ENCODE measurements around the gene GPR143.

The GPR143 gene

DNA sequence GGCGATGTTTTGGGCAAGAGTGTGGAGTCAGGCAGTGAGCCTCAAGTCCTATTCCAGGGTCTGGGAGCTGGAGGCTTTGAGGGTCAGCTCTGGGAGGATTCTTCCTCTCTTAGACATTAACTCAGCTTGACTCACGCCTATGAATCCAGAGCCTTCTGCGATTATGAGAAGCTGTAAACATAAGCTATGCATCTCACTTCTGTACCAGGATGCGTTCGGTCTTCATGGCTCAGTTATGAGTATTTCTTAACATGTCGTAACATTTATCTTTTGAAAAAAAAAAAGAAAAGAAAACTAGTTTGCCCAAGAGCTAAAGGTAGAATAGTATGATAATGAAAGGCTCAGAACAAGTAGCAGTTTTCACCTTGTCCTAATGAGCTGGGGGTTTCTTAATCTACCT lies 25.2 kb upstream of the GPR143 start:
- no peaks in the 10 kb centered on the region for H3K9me3 ChIP-seq (ENCODE audit: insufficient read depth, low read length)
- H3K4me2 ChIP-seq (ENCODE audit: low read length) = no peak overlapping the region
- H2AFZ ChIP-seq (ENCODE audit: low read depth, low read length) = no peak overlapping the region
- no peaks in the 10 kb centered on the region for H3K4me1 ChIP-seq (ENCODE audit: low read length)
- no peak for TF ChIP-seq EZH2phosphoT487 (IDR thresholded peaks at IDR 0.05; ENCODE audit: low read depth)
- TF ChIP-seq, protein P1, sequence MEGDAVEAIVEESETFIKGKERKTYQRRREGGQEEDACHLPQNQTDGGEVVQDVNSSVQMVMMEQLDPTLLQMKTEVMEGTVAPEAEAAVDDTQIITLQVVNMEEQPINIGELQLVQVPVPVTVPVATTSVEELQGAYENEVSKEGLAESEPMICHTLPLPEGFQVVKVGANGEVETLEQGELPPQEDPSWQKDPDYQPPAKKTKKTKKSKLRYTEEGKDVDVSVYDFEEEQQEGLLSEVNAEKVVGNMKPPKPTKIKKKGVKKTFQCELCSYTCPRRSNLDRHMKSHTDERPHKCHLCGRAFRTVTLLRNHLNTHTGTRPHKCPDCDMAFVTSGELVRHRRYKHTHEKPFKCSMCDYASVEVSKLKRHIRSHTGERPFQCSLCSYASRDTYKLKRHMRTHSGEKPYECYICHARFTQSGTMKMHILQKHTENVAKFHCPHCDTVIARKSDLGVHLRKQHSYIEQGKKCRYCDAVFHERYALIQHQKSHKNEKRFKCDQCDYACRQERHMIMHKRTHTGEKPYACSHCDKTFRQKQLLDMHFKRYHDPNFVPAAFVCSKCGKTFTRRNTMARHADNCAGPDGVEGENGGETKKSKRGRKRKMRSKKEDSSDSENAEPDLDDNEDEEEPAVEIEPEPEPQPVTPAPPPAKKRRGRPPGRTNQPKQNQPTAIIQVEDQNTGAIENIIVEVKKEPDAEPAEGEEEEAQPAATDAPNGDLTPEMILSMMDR (IDR thresholded peaks at IDR 0.05; ENCODE audit: low read depth, low read length) = no peak
- no peaks in the 10 kb centered on the region for H3K27me3 ChIP-seq (ENCODE audit: low read depth, low read length)
- no peak overlapping the region for H3K27ac ChIP-seq (ENCODE audit: low read length)
- no peaks in the 10 kb centered on the region for H3K79me2 ChIP-seq (ENCODE audit: low read length)
- H3K9ac ChIP-seq (ENCODE audit: low read length) = no peak overlapping the region
- no peaks in the 10 kb centered on the region for H3K36me3 ChIP-seq (replicated peaks; ENCODE audit: low read depth, low read length)
- no peak overlapping the region for H3K4me3 ChIP-seq (ENCODE audit: low read length)
- no peaks in the 10 kb centered on the region for H4K20me1 ChIP-seq (ENCODE audit: insufficient read depth, low read length)

DNA sequence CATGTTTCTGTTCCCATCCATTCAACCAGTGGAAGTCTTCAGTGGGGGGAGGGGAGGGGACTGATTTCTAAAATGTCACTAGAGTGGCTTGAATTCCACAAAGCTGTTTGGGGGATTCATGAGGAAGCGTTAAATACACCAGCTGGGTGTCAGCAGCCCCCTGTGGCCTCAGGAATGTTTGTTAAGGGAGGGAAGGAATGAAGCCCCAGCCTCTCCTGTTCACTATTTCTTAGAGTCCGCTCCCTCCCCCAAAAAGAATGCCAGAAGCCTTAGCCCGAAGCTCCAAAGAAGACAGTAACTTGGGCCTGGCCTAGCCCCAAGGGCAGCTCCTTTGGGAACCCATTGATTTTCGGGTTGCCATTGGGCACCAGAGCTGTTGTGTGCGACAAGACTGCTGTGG lies 23.9 kb upstream of the GPR143 start:
- Histone ChIP-seq H3K27me3 (ENCODE audit: low read depth, low read length) (no peaks in the 10 kb centered on the region), H3K4me1 (ENCODE audit: low read length) (no peaks in the 10 kb centered on the region), H3K27ac (ENCODE audit: low read length) (no peak overlapping the region), H3K4me2 (ENCODE audit: low read length) (no peak overlapping the region), H3K4me3 (ENCODE audit: low read length) (no peak overlapping the region), H3K9ac (ENCODE audit: low read length) (no peak overlapping the region), H4K20me1 (ENCODE audit: insufficient read depth, low read length) (no peaks in the 10 kb centered on the region), H3K36me3 (replicated peaks; ENCODE audit: low read depth, low read length) (no peaks in the 10 kb centered on the region), H3K9me3 (ENCODE audit: insufficient read depth, low read length) (no peaks in the 10 kb centered on the region), H2AFZ (ENCODE audit: low read depth, low read length) (no peak overlapping the region), H3K79me2 (ENCODE audit: low read length) (no peaks in the 10 kb centered on the region)
- TF ChIP-seq, protein P1 (IDR thresholded peaks at IDR 0.05; ENCODE audit: low read depth, low read length) = no peak
- no peak for TF ChIP-seq EZH2phosphoT487 (IDR thresholded peaks at IDR 0.05; ENCODE audit: low read depth)

DNA sequence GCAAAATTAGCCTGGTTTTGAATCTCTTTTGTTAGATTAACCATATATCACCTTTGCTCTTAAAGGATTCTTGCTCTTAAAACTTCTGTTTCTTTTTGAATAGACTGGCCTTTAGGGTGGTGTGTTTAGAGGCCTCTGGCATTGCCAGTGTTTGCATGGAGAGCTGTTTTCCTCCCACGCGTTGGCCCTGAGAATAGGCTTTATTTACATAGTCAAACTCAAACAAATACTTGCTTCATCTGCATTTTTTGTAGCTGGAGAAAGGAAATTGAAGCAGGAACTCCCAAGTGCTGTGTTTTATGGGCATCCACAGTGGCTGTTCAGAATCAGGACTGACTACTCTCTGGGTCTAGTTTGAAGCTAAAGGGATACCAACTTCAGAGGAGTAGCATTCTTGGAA lies 23.3 kb upstream of the GPR143 start:
- Histone ChIP-seq H4K20me1 (ENCODE audit: insufficient read depth, low read length) (no peaks in the 10 kb centered on the region), H3K4me1 (ENCODE audit: low read length) (no peaks in the 10 kb centered on the region), H3K4me3 (ENCODE audit: low read length) (no peak overlapping the region), H3K79me2 (ENCODE audit: low read length) (no peaks in the 10 kb centered on the region), H3K27me3 (ENCODE audit: low read depth, low read length) (no peaks in the 10 kb centered on the region), H2AFZ (ENCODE audit: low read depth, low read length) (no peak overlapping the region), H3K36me3 (replicated peaks; ENCODE audit: low read depth, low read length) (no peaks in the 10 kb centered on the region), H3K9me3 (ENCODE audit: insufficient read depth, low read length) (no peaks in the 10 kb centered on the region), H3K4me2 (ENCODE audit: low read length) (no peak overlapping the region), H3K27ac (ENCODE audit: low read length) (no peak overlapping the region), H3K9ac (ENCODE audit: low read length) (no peak overlapping the region)
- TF ChIP-seq, protein P1 (IDR thresholded peaks at IDR 0.05; ENCODE audit: low read depth, low read length) = no peak
- TF ChIP-seq EZH2phosphoT487 (IDR thresholded peaks at IDR 0.05; ENCODE audit: low read depth) = no peak

DNA sequence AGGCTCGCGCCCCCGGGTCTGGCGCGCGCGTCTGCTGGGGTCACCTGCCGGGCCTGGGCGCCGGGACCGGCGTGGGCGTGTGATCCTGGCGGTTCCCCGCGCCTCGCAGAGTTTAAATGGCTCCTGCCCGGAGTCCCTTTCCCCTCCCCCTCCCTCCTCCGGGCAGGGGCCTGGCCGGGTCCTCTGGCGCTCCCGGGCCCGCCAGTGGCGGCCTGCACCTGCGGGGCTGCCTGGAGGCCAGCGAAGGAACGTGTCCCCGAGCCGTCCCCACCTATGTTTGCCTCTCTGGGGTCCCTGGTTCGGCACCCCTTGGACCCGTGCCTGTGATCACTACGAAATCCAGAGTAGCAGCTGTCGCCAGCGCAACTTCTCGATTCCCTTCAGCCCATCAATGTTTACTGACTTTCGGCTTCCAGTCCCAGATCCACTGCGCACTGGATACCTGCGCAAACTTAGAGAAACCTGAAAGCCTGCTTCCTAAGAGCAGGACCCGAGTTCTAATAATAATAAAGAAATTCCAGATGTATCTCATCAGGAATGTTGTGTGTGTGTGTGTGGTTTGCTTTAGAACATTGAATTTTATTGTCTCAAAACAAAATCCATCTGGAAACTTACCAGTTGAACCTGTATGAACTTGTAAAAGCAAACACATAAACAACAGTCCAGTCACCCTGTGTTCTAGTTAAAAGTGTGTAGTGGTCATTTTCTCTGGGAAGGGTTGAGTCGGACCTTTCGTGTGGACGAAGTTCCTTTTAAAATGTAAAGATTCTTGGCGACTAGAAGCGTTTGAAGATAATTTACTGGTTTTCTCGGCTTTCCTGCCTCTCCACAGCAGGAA lies 21.4 kb upstream of the GPR143 start:
- Histone ChIP-seq H3K9ac (ENCODE audit: low read length) (no peak overlapping the region), H3K79me2 (ENCODE audit: low read length) (no peaks in the 10 kb centered on the region), H3K4me1 (ENCODE audit: low read length) (no peaks in the 10 kb centered on the region), H3K9me3 (ENCODE audit: insufficient read depth, low read length) (no peaks in the 10 kb centered on the region), H3K4me3 (ENCODE audit: low read length) (no peak overlapping the region), H4K20me1 (ENCODE audit: insufficient read depth, low read length) (no peaks in the 10 kb centered on the region), H3K4me2 (ENCODE audit: low read length) (no peak overlapping the region), H2AFZ (ENCODE audit: low read depth, low read length) (no peak overlapping the region), H3K27me3 (ENCODE audit: low read depth, low read length) (no peaks in the 10 kb centered on the region), H3K36me3 (replicated peaks; ENCODE audit: low read depth, low read length) (no peaks in the 10 kb centered on the region), H3K27ac (ENCODE audit: low read length) (no peak overlapping the region)
- no peak for TF ChIP-seq EZH2phosphoT487 (IDR thresholded peaks at IDR 0.05; ENCODE audit: low read depth)
